GM12865 (cell line): Measurements from ENCODE around the gene EHD3.

Experiments
- DNase-seq: peaks from one replicate; pipeline ENCODE4 v3.0.0; 2010; ENCODE audit warnings: low read depth
- H3K4me3 ChIP-seq: 2 replicates; pipeline ENCODE4 v1.5.1; 2011; ENCODE audit warnings: mild to moderate bottlenecking, low read depth, low read length, control low read depth
- CTCF ChIP-seq: IDR thresholded peaks from 2 replicates; pipeline ENCODE4 v1.5.1; 2011; ENCODE audit warnings: low read length, control low read depth, low read depth, inconsistent platforms; ENCODE audit not compliant: insufficient read depth; ENCODE audit errors: missing control alignments

EHD3 gene

GRCh38 chr2:31260870-31261269 is 26.9 kb downstream of the EHD3 start:
- no peak for DNase-seq
- TF ChIP-seq CTCF: no peak
- H3K4me3 ChIP-seq: no peak overlapping the region

GRCh38 chr2:31263636-31264190 is 29.8 kb downstream of the EHD3 start:
- no peak for TF ChIP-seq CTCF

GRCh38 chr2:31265234-31265633 is 31.3 kb downstream of the EHD3 start:
- TF ChIP-seq CTCF: no peak
- DNase-seq: no peak
- H3K4me3 ChIP-seq: no peak overlapping the region

More at GRCh38 chr2:31263636-31264190, 29.8 kb downstream of the EHD3 start:
- DNase-seq: no peak
- no peak overlapping the region for H3K4me3 ChIP-seq

GRCh38 chr2:31266804-31267203 is 32.9 kb downstream of the EHD3 start:
- TF ChIP-seq CTCF: no peak
- no peak for DNase-seq
- H3K4me3 ChIP-seq: no peak overlapping the region

- DNase-seq: no peak
- no peak for TF ChIP-seq CTCF
These were observed 33.6 kb downstream of the EHD3 start for GRCh38 chr2:31267437-31268120.

GRCh38 chr2:31268344-31268743 is 34.4 kb downstream of the EHD3 start:
- no peak overlapping the region for H3K4me3 ChIP-seq
- no peak for TF ChIP-seq CTCF
- DNase-seq: no peak

More at GRCh38 chr2:31267437-31268120, 33.6 kb downstream of the EHD3 start:
- H3K4me3 ChIP-seq: no peak overlapping the region

- no peak overlapping the region for H3K4me3 ChIP-seq
- no peak for DNase-seq
- no peak for TF ChIP-seq CTCF
These were observed 35.1 kb downstream of the EHD3 start for GRCh38 chr2:31269087-31269486.
